ENCODE data around the gene CACNA1C.

GRCh38 chr12:2364631-2365051, 311.9 kb downstream of the CACNA1C start:
- TF ChIP-seq, protein P1, sequence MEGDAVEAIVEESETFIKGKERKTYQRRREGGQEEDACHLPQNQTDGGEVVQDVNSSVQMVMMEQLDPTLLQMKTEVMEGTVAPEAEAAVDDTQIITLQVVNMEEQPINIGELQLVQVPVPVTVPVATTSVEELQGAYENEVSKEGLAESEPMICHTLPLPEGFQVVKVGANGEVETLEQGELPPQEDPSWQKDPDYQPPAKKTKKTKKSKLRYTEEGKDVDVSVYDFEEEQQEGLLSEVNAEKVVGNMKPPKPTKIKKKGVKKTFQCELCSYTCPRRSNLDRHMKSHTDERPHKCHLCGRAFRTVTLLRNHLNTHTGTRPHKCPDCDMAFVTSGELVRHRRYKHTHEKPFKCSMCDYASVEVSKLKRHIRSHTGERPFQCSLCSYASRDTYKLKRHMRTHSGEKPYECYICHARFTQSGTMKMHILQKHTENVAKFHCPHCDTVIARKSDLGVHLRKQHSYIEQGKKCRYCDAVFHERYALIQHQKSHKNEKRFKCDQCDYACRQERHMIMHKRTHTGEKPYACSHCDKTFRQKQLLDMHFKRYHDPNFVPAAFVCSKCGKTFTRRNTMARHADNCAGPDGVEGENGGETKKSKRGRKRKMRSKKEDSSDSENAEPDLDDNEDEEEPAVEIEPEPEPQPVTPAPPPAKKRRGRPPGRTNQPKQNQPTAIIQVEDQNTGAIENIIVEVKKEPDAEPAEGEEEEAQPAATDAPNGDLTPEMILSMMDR (IDR thresholded peaks at IDR 0.05) = no peak
- no peak for TF ChIP-seq POLR2A (IDR thresholded peaks at IDR 0.05)
